Sigmoid colon (tissue), 4 donors: Measurements from ENCODE around the gene BCAS2.

Experiments used
- EP300 ChIP-seq, 4 donors: sonication (generic); formaldehyde crosslinking; IDR thresholded peaks; one replicate each; pipeline ENCODE4 v1.6.1; 2017; ENCODE audit warnings: antibody characterized with exemption in 4 of 4
- POLR2A ChIP-seq, 2 donors: fragments of 450-650 bp; IDR thresholded peaks; one replicate each; pipeline ENCODE4 v1.6.1; 2016; ENCODE audit warnings: antibody characterized with exemption in 2 of 2, mild to moderate bottlenecking in 2 of 2, moderate library complexity in 2 of 2
- POLR2AphosphoS5 ChIP-seq, 4 donors: sonication (generic); formaldehyde crosslinking; IDR thresholded peaks; one replicate each; pipeline ENCODE4 v1.6.1; 2017; ENCODE audit warnings: antibody characterized with exemption in 4 of 4
- TF ChIP-seq, protein P1 (sequence below), 4 experiments: fragments of 450-650 bp in 3 of 4; fragments of 200-600 bp in 1 of 4; IDR thresholded peaks; one replicate each; pipeline ENCODE4 v1.5.1; 2016 to 2019; ENCODE audit warnings: antibody characterized with exemption in 4 of 4, mild to moderate bottlenecking in 3 of 4, moderate library complexity in 2 of 4

GRCh38 chr1:114540272-114540671 is 41.1 kb downstream of the BCAS2 start:
- TF ChIP-seq, protein P1, sequence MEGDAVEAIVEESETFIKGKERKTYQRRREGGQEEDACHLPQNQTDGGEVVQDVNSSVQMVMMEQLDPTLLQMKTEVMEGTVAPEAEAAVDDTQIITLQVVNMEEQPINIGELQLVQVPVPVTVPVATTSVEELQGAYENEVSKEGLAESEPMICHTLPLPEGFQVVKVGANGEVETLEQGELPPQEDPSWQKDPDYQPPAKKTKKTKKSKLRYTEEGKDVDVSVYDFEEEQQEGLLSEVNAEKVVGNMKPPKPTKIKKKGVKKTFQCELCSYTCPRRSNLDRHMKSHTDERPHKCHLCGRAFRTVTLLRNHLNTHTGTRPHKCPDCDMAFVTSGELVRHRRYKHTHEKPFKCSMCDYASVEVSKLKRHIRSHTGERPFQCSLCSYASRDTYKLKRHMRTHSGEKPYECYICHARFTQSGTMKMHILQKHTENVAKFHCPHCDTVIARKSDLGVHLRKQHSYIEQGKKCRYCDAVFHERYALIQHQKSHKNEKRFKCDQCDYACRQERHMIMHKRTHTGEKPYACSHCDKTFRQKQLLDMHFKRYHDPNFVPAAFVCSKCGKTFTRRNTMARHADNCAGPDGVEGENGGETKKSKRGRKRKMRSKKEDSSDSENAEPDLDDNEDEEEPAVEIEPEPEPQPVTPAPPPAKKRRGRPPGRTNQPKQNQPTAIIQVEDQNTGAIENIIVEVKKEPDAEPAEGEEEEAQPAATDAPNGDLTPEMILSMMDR (IDR thresholded peaks at IDR 0.05) = no peak
- TF ChIP-seq POLR2A (IDR thresholded peaks at IDR 0.05) (no peak), EP300 (IDR thresholded peaks at IDR 0.05) (no peak), POLR2AphosphoS5 (IDR thresholded peaks at IDR 0.05) (no peak)
